ENCODE results near the gene HPS4. TPM values are rescaled to one million over a fixed set of nuclear protein-coding genes. Genes with fewer than 3 reads are reported as not detected.

HPS4 gene
- total and polyA plus RNA-seq, 2 donors (not counting 1 experiment from before 2014, with no cell fraction given), result 23.0 to 37.7 TPM

DNA sequence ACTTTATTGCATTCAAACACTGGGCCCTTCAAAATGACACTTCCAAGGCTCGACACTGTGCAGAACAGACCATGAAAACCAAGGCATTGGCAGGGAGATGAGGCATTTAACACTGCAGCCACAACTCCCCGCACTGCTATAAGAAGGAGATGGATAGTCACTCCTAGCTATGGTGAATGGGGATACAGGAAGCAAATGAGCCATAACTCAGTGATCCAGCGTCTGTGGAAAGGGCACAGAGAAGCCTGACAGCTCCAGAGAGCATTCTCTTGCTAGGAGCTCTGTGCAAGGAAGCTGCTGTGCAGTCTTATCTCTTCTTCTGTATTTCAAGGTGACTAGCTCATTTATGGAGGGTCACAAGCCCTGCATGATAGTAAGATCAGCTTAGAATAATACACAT is 20.9 kb downstream of the HPS4 start:
- peaks cover 15% of the 10 kb centered on the region for H3K36me3 ChIP-seq (ENCODE audit: control insufficient read depth, insufficient read depth, low read length)
- no peak overlapping the region for H3K4me3 ChIP-seq (replicated peaks in 1 of 4; ENCODE audit: control extremely low read depth in 1 of 4, insufficient read depth in 1 of 4, low read depth in 3 of 4, low read length in 4 of 4)
- no peaks in the 10 kb centered on the region for H3K4me1 ChIP-seq (ENCODE audit: control insufficient read depth, extremely low read depth, insufficient read depth, low read length)
- no peak overlapping the region for H3K4me2 ChIP-seq (ENCODE audit: extremely low read depth, insufficient read depth, low read length)
- no peak overlapping the region for H2AFZ ChIP-seq (ENCODE audit: low read length)
- H4K20me1 ChIP-seq (ENCODE audit: control insufficient read depth, extremely low read depth, insufficient read depth, low read length), result no peaks in the 10 kb centered on the region
- no peaks in the 10 kb centered on the region for H3K79me2 ChIP-seq (ENCODE audit: control insufficient read depth, insufficient read depth, low read length)
- no peak for DNase-seq (ENCODE audit: low read depth in 2 of 2)
- no peaks in the 10 kb centered on the region for H3K27me3 ChIP-seq (ENCODE audit: control insufficient read depth, insufficient read depth, low read length)
- no peaks in the 10 kb centered on the region for H3K9me3 ChIP-seq (ENCODE audit: control insufficient read depth, insufficient read depth, low read depth, low read length)
- no peak for TF ChIP-seq EZH2 (IDR thresholded peaks at IDR 0.05; ENCODE audit: low read length, missing control alignments)
- TF ChIP-seq, protein P1, sequence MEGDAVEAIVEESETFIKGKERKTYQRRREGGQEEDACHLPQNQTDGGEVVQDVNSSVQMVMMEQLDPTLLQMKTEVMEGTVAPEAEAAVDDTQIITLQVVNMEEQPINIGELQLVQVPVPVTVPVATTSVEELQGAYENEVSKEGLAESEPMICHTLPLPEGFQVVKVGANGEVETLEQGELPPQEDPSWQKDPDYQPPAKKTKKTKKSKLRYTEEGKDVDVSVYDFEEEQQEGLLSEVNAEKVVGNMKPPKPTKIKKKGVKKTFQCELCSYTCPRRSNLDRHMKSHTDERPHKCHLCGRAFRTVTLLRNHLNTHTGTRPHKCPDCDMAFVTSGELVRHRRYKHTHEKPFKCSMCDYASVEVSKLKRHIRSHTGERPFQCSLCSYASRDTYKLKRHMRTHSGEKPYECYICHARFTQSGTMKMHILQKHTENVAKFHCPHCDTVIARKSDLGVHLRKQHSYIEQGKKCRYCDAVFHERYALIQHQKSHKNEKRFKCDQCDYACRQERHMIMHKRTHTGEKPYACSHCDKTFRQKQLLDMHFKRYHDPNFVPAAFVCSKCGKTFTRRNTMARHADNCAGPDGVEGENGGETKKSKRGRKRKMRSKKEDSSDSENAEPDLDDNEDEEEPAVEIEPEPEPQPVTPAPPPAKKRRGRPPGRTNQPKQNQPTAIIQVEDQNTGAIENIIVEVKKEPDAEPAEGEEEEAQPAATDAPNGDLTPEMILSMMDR (conservative IDR thresholded peaks at IDR 0.05 in 1 of 2, IDR thresholded peaks at IDR 0.05 in 1 of 2; ENCODE audit: low read depth in 1 of 2, low read length in 2 of 2), result no peak
- H3K27ac ChIP-seq (ENCODE audit: insufficient read depth, low read length), result no peak overlapping the region
- no peak overlapping the region for H3K9ac ChIP-seq (ENCODE audit: insufficient read depth, low read length)

DNA sequence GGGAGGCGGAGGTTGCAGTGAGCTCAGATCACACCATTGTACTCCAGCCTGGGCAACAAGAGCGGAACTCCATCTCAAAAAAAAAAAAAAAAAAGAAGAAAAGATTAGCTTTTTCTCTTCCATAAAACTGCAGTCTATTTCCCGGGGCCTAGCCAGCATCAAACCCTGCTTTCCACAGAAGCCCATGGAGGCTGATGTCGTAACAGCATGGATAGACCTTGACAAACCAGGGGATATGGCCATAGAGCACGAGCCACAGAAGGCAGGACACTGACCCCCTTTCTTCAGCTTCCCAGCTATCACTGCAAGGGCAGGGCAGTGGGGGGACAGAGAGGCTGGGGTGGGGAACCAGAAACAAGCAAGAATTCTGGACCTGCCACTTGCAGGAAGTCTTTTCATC is 21.5 kb downstream of the HPS4 start:
- Histone ChIP-seq H3K4me1 (ENCODE audit: control insufficient read depth, extremely low read depth, insufficient read depth, low read length) (no peaks in the 10 kb centered on the region), H3K9me3 (ENCODE audit: control insufficient read depth, insufficient read depth, low read depth, low read length) (no peaks in the 10 kb centered on the region), H3K79me2 (ENCODE audit: control insufficient read depth, insufficient read depth, low read length) (no peaks in the 10 kb centered on the region), H3K27me3 (ENCODE audit: control insufficient read depth, insufficient read depth, low read length) (no peaks in the 10 kb centered on the region), H3K27ac (ENCODE audit: insufficient read depth, low read length) (no peak overlapping the region), H3K9ac (ENCODE audit: insufficient read depth, low read length) (no peak overlapping the region), H3K4me3 (replicated peaks in 1 of 4; ENCODE audit: control extremely low read depth in 1 of 4, insufficient read depth in 1 of 4, low read depth in 3 of 4, low read length in 4 of 4) (no peak overlapping the region), H4K20me1 (ENCODE audit: control insufficient read depth, extremely low read depth, insufficient read depth, low read length) (no peaks in the 10 kb centered on the region), H3K36me3 (ENCODE audit: control insufficient read depth, insufficient read depth, low read length) (peaks cover 15% of the 10 kb centered on the region), H3K4me2 (ENCODE audit: extremely low read depth, insufficient read depth, low read length) (no peak overlapping the region), H2AFZ (ENCODE audit: low read length) (no peak overlapping the region)
- DNase-seq (ENCODE audit: low read depth in 2 of 2), result no peak
- no peak for TF ChIP-seq EZH2 (IDR thresholded peaks at IDR 0.05; ENCODE audit: low read length, missing control alignments)
- TF ChIP-seq, protein P1 (conservative IDR thresholded peaks at IDR 0.05 in 1 of 2, IDR thresholded peaks at IDR 0.05 in 1 of 2; ENCODE audit: low read depth in 1 of 2, low read length in 2 of 2), result no peak

DNA sequence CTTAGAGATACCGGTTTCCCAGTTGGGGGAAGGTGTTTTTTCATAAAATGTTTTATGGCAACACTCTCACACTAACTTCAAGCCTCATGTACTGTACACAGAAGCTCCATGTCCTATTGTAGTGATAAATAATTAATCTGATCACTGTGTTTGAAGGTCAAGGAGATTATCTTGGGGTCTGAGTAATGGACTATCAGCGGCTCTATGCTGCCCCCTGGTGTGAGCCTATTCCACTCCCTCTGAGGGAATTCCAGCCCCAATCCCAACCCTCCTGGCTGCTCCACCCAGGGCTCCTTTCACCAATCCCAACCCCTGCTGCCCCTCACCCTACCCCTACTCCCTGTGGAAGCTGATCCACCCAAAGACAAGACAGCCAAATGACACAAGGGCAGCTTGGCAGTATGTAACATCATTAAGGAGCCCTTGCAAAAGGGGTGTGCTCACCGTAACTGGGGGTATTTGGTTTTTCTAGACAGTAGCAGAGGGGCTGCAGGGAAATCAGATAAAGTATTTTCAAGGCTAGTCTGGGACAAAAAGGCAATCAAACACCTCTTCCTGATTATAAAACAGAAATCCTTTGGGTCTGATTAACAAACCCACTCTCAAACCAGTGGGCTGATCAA is 22.3 kb downstream of the HPS4 start:
- H3K4me3 ChIP-seq (replicated peaks in 1 of 4; ENCODE audit: control extremely low read depth in 1 of 4, insufficient read depth in 1 of 4, low read depth in 3 of 4, low read length in 4 of 4), result no peak overlapping the region
- no peaks in the 10 kb centered on the region for H3K27me3 ChIP-seq (ENCODE audit: control insufficient read depth, insufficient read depth, low read length)
- H4K20me1 ChIP-seq (ENCODE audit: control insufficient read depth, extremely low read depth, insufficient read depth, low read length), result no peaks in the 10 kb centered on the region
- peaks cover 15% of the 10 kb centered on the region for H3K36me3 ChIP-seq (ENCODE audit: control insufficient read depth, insufficient read depth, low read length)
- TF ChIP-seq, protein P1 (conservative IDR thresholded peaks at IDR 0.05 in 1 of 2, IDR thresholded peaks at IDR 0.05 in 1 of 2; ENCODE audit: low read depth in 1 of 2, low read length in 2 of 2), result peak; percentile 75 to 84
- no peak for TF ChIP-seq EZH2 (IDR thresholded peaks at IDR 0.05; ENCODE audit: low read length, missing control alignments)
- no peaks in the 10 kb centered on the region for H3K4me1 ChIP-seq (ENCODE audit: control insufficient read depth, extremely low read depth, insufficient read depth, low read length)
- no peak overlapping the region for H3K9ac ChIP-seq (ENCODE audit: insufficient read depth, low read length)
- H3K27ac ChIP-seq (ENCODE audit: insufficient read depth, low read length), result no peak overlapping the region
- no peak overlapping the region for H3K4me2 ChIP-seq (ENCODE audit: extremely low read depth, insufficient read depth, low read length)
- peak in 1 of 2 donors; percentile 37 for DNase-seq (ENCODE audit: low read depth in 2 of 2)
- no peaks in the 10 kb centered on the region for H3K79me2 ChIP-seq (ENCODE audit: control insufficient read depth, insufficient read depth, low read length)
- H2AFZ ChIP-seq (ENCODE audit: low read length), result no peak overlapping the region
- H3K9me3 ChIP-seq (ENCODE audit: control insufficient read depth, insufficient read depth, low read depth, low read length), result no peaks in the 10 kb centered on the region
